Type B pancreatic cell (in vitro differentiated cells): Measurements from ENCODE around the gene TEX2. TPM values are rescaled to one million over a fixed set of nuclear protein-coding genes. Genes with fewer than 3 reads are reported as not detected.

Experiments used
- DNase-seq: peaks from one replicate; pipeline ENCODE4 v3.0.0; 2021; ENCODE audit warnings: mixed read lengths; ENCODE audit not compliant: unreplicated experiment; ENCODE audit errors: extremely low spot score
- H3K27ac Mint-ChIP-seq: 2 replicates; pipeline ENCODE4 v1.8.0; 2021; ENCODE audit warnings: mild to moderate bottlenecking, mixed read lengths
- H3K27me3 Mint-ChIP-seq: 2 replicates; pipeline ENCODE4 v1.8.0; 2021; ENCODE audit warnings: mixed read lengths
- H3K36me3 Mint-ChIP-seq: 2 replicates; pipeline ENCODE4 v1.8.0; 2021; ENCODE audit warnings: mixed read lengths
- H3K4me1 Mint-ChIP-seq: one replicate; pipeline ENCODE4 v1.8.0; 2021; ENCODE audit warnings: mixed read lengths; ENCODE audit not compliant: unreplicated experiment
- H3K4me3 Mint-ChIP-seq: 2 replicates; pipeline ENCODE4 v1.8.0; 2021; ENCODE audit warnings: mild to moderate bottlenecking, mixed read lengths
- H3K9me3 Mint-ChIP-seq: 2 replicates; pipeline ENCODE4 v1.8.0; 2021; ENCODE audit warnings: mixed read lengths
- CTCF ChIP-seq: fragments of 200-600 bp; sonication (generic); conservative IDR thresholded peaks from 2 replicates; pipeline ENCODE4 v1.5.0; 2021; ENCODE audit warnings: antibody characterized with exemption, mild to moderate bottlenecking
- total RNA-seq: library from RNA; stranded (reverse); gene quantifications from 2 replicates; pipeline ENCODE4 v1.2.1, GENCODE V29; 2021; ENCODE audit warnings: low replicate concordance

The TEX2 gene
- total RNA-seq, 1 donor from 2014 or later = 23.3 TPM

- Mint-ChIP-seq H3K27ac (no peak overlapping the region), H3K4me3 (no peak overlapping the region)
These were observed 117.2 kb downstream of the TEX2 start for GRCh38 chr17:64145751-64146417.

GRCh38 chr17:64145375-64145750 lies 117.7 kb downstream of the TEX2 start:
- H3K36me3 Mint-ChIP-seq = peaks cover 15% of the 10 kb centered on the region
- H3K27me3 Mint-ChIP-seq = no peaks in the 10 kb centered on the region
- DNase-seq = no peak
- no peaks in the 10 kb centered on the region for H3K9me3 Mint-ChIP-seq
- H3K4me1 Mint-ChIP-seq = peaks cover 22% of the 10 kb centered on the region
- H3K27ac Mint-ChIP-seq = no peak overlapping the region
- no peak for TF ChIP-seq CTCF
- H3K4me3 Mint-ChIP-seq = no peak overlapping the region

More at GRCh38 chr17:64145751-64146417, 117.2 kb downstream of the TEX2 start:
- H3K36me3 Mint-ChIP-seq = peaks cover 15% of the 10 kb centered on the region
- peak; percentile 91 for DNase-seq
- H3K4me1 Mint-ChIP-seq = peaks cover 22% of the 10 kb centered on the region
- H3K9me3 Mint-ChIP-seq = no peaks in the 10 kb centered on the region
- TF ChIP-seq CTCF = no peak
- no peaks in the 10 kb centered on the region for H3K27me3 Mint-ChIP-seq

DNA sequence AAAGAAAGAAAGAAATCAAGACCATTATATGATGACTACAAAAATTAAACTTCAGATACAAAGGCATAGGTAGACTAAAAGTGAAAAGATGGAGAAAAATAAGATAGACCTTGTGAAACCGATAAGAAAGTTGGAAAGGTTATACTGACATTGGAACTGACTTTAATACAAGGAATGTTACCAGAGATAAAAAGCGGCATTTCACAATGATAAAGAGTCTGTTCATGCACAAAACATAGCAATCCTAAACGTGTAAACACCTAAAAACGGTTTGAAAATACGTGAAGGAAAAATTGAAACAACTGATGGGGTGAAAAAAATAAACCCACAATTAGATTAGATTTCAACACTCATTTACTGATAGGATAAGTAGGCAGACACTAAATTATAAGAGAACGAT lies 123.5 kb downstream of the TEX2 start:
- H3K36me3 Mint-ChIP-seq = no peaks in the 10 kb centered on the region
- H3K27me3 Mint-ChIP-seq = no peaks in the 10 kb centered on the region
- DNase-seq = no peak
- no peaks in the 10 kb centered on the region for H3K9me3 Mint-ChIP-seq
- H3K4me1 Mint-ChIP-seq = no peaks in the 10 kb centered on the region
- H3K27ac Mint-ChIP-seq = no peak overlapping the region
- no peak overlapping the region for H3K4me3 Mint-ChIP-seq
- no peak for TF ChIP-seq CTCF

DNA sequence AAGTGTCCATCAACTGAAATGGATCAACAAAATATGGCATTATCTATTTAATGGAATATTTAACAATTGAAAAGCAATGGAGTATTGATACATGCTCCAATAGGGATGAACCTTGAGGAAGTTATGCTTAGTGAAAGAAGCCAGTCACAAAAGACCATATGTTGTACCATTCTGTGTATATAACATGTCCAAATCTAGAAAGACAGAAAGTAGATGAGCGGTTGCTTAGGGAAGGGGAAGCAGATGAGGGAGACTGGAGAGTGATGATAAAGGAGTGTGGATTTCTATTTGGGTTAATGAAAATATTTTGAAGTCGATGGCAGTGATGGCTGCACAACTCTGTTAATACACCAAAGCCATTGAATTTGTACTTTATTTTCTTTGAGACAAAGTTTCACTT lies 124.6 kb downstream of the TEX2 start:
- Mint-ChIP-seq H3K9me3 (no peaks in the 10 kb centered on the region), H3K27me3 (peaks cover 4% of the 10 kb centered on the region), H3K4me1 (peaks cover 5% of the 10 kb centered on the region), H3K4me3 (no peak overlapping the region), H3K36me3 (no peaks in the 10 kb centered on the region), H3K27ac (no peak overlapping the region)
- no peak for TF ChIP-seq CTCF
- no peak for DNase-seq

DNA sequence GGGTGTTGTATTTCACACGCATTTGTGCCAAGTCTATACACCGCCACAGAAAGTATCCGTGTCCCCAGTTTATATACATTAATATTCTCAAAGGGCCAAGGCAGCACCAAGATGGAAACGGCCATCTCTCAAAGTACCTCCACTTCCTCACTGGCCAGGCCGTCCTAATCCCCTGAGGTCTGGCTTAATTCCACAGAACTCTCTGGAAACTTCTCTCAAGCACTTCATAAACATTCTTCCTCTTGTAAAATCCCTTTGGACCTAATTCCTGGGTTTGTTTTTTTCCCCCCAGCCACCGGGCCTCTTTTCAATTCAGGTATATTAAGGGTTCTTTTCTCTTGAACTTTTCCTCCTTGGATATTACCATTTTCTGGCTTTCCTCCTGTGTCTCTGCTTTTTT lies 128.1 kb downstream of the TEX2 start:
- DNase-seq = no peak
- H3K27ac Mint-ChIP-seq = no peak overlapping the region

More for the DNA sequence above, 128.1 kb downstream of the TEX2 start:
- H3K4me3 Mint-ChIP-seq = no peak overlapping the region
- H3K36me3 Mint-ChIP-seq = no peaks in the 10 kb centered on the region
- H3K4me1 Mint-ChIP-seq = peaks cover 10% of the 10 kb centered on the region
- no peaks in the 10 kb centered on the region for H3K9me3 Mint-ChIP-seq
- H3K27me3 Mint-ChIP-seq = peaks cover 13% of the 10 kb centered on the region
- TF ChIP-seq CTCF = no peak
